HepG2 (cell line): ENCODE results near the gene OPN3. TPM values are rescaled to one million over a fixed set of nuclear protein-coding genes. Genes with fewer than 3 reads are reported as not detected.

Experiments used
- ATM ChIP-seq: fragments of 450-650 bp; IDR thresholded peaks from 2 replicates; pipeline ENCODE4 v1.7.1; 2017; ENCODE audit warnings: mild to moderate bottlenecking, borderline replicate concordance
- BRD4 ChIP-seq: sonication (generic); formaldehyde crosslinking; IDR thresholded peaks from 2 replicates; pipeline ENCODE4 v1.4.0; 2020; ENCODE audit warnings: missing genetic modification reagents
- GLI4 ChIP-seq: sonication (generic); formaldehyde crosslinking; IDR thresholded peaks from 2 replicates; pipeline ENCODE4 v1.5.1; 2020; ENCODE audit warnings: missing genetic modification reagents, mild to moderate bottlenecking, moderate library complexity, borderline replicate concordance
- MEIS2 ChIP-seq: sonication (generic); formaldehyde crosslinking; IDR thresholded peaks from 2 replicates; pipeline ENCODE4 v1.9.0; 2021; ENCODE audit warnings: mild to moderate bottlenecking, missing genetic modification reagents
- NCOA2 ChIP-seq: sonication (generic); formaldehyde crosslinking; IDR thresholded peaks from 2 replicates; pipeline ENCODE4 v1.8.0; 2022; ENCODE audit warnings: inconsistent platforms
- PRMT3 ChIP-seq: sonication (generic); formaldehyde crosslinking; IDR thresholded peaks from 2 replicates; pipeline ENCODE4 v1.8.1; 2022; ENCODE audit warnings: low read depth, mild to moderate bottlenecking, moderate library complexity, missing genetic modification reagents, borderline replicate concordance
- RARG ChIP-seq: sonication (generic); formaldehyde crosslinking; IDR thresholded peaks from 2 replicates; pipeline ENCODE4 v1.4.0; 2020; ENCODE audit warnings: low read depth, mild to moderate bottlenecking, missing genetic modification reagents
- RFXAP ChIP-seq: sonication (generic); formaldehyde crosslinking; IDR thresholded peaks from 2 replicates; pipeline ENCODE4 v1.4.0; 2020; ENCODE audit warnings: missing genetic modification reagents, borderline replicate concordance
- ZEB1 ChIP-seq: IDR thresholded peaks from 2 replicates; pipeline ENCODE4 v1.6.1; 2012; ENCODE audit warnings: mild to moderate bottlenecking, low read depth, inconsistent platforms; ENCODE audit not compliant: insufficient replicate concordance
- ZNF10 ChIP-seq: sonication (generic); formaldehyde crosslinking; IDR thresholded peaks from 2 replicates; pipeline ENCODE4 v1.4.0; 2020; ENCODE audit warnings: mild to moderate bottlenecking, low read depth, missing genetic modification reagents, borderline replicate concordance
- ZNF460 ChIP-seq: sonication (generic); formaldehyde crosslinking; IDR thresholded peaks from 2 replicates; pipeline ENCODE4 v1.5.1; 2020; ENCODE audit warnings: missing genetic modification reagents, mild to moderate bottlenecking, borderline replicate concordance
- ZNF570 ChIP-seq: sonication (generic); formaldehyde crosslinking; IDR thresholded peaks from 2 replicates; pipeline ENCODE4 v1.4.0; 2020; ENCODE audit warnings: mild to moderate bottlenecking, missing genetic modification reagents, borderline replicate concordance
- ZNF788 ChIP-seq: sonication (generic); formaldehyde crosslinking; IDR thresholded peaks from 2 replicates; pipeline ENCODE4 v1.5.0; 2020; ENCODE audit warnings: mild to moderate bottlenecking, missing genetic modification reagents, borderline replicate concordance
- ZSCAN31 ChIP-seq: sonication (generic); formaldehyde crosslinking; IDR thresholded peaks from 2 replicates; pipeline ENCODE4 v1.5.0; 2020; ENCODE audit warnings: low read depth, mild to moderate bottlenecking, missing genetic modification reagents
- polyA plus RNA-seq, 8 experiments: library from polyadenylated mRNA; depleted of rRNA in 3 of 8; stranded (reverse) in 7 of 8; unstranded in 1 of 8; fragments of >200 nt; fragmentation: Illumina TruSeq in 4 of 8; extraction: Trizol in 4 of 8; gene quantifications; 2 replicates each; pipeline versions ENCODE4 v1.2.1 to v1.2.3, GENCODE V29; 2011 to 2016; ENCODE audit warnings: low read depth in 4 of 8, missing spikeins in 1 of 8, mixed read lengths in 1 of 8; ENCODE audit not compliant: insufficient read depth in 1 of 8
- total RNA-seq, 5 experiments: library from RNA; depleted of rRNA; stranded (reverse); fragments of >200 nt; fragmentation: Illumina TruSeq; extraction: Trizol; gene quantifications; 2 replicates each; pipeline ENCODE4 v1.2.3, GENCODE V29; 2016; ENCODE audit warnings: low read depth in 1 of 5
- TF ChIP-seq, protein P1 (sequence below): IDR thresholded peaks from 2 replicates; pipeline ENCODE4 v1.6.1; 2016; ENCODE audit warnings: control low read depth
- TF ChIP-seq, protein P2 (sequence below): sonication (generic); formaldehyde crosslinking; IDR thresholded peaks from 2 replicates; pipeline ENCODE4 v1.4.0; 2020; ENCODE audit warnings: mild to moderate bottlenecking, missing genetic modification reagents
- TF ChIP-seq, protein P3 (sequence below): IDR thresholded peaks from 2 replicates; pipeline ENCODE4 v1.6.1; 2016; ENCODE audit warnings: missing biosample characterization, missing genetic modification reagents, low read depth
- TF ChIP-seq, protein P4 (sequence below): sonication (generic); formaldehyde crosslinking; IDR thresholded peaks from 2 replicates; pipeline ENCODE4 v1.4.0; 2020; ENCODE audit warnings: missing genetic modification reagents

OPN3 gene
- total and polyA plus RNA-seq, 2 of the 13 experiments (the other 11 are each of a cell fraction or from before 2014, with no cell fraction given), result 17.4 to 23.0 TPM

DNA sequence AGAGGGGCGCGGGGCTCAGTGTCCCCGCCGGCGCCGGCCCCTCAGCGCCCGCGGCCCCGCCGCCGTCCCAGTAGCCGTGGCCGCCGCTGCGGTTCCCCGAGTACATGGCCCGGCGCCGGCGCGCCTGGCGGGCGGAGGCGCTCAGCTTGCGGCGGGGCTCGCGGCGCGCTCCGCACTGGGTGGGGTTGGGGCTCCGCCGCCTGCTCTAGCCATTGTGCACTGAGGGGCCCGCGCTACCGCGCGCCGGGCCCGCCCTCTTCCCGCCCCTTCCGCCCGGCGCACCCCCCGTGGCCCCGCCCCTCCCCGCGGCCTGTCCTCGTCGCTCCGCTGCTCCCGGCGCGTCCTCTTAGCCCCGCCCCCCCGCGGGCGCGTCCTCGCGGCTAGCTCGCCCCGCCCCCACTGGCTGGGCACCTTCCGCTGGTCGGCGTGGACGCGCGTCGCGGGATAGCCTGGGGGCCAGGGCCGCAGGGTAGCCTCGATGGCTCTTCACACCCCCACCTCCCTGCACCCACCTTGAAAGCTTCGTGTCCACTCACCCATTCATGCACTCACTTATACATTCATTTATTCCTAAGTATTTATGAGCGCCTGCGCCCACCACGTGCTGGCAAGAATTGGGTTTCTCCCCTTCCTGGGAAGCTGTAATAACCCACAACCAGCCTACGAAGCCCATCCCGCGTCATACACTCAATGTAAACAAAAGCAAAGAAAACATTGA, at the start of gene OPN3, which contains the start of gene CHML (continued):
- TF ChIP-seq ZNF10 (CRISPR knock-in tag) (no peak), BRD4 (CRISPR knock-in tag) (0 out of 2 replicates have a peak, but pooled peaks have one; percentile 20), MEIS2 (no peak; the same call in 1 of the 2 replicates), ATM (no peak), ZEB1 (no peak), ZNF460 (CRISPR knock-in tag) (no peak; the same call in 1 of the 2 replicates), RARG (CRISPR knock-in tag) (no peak), ZNF788 (CRISPR knock-in tag) (peak; percentile 76), PRMT3 (no peak), ZSCAN31 (CRISPR knock-in tag) (0 out of 2 replicates have a peak, but pooled peaks have one; percentile 24), RFXAP (CRISPR knock-in tag) (peak; percentile 43; the same call in 1 of the 2 replicates), NCOA2 (CRISPR knock-in tag) (no peak; the same call in 1 of the 2 replicates), GLI4 (no peak), ZNF570 (no peak)
- TF ChIP-seq, protein P1, sequence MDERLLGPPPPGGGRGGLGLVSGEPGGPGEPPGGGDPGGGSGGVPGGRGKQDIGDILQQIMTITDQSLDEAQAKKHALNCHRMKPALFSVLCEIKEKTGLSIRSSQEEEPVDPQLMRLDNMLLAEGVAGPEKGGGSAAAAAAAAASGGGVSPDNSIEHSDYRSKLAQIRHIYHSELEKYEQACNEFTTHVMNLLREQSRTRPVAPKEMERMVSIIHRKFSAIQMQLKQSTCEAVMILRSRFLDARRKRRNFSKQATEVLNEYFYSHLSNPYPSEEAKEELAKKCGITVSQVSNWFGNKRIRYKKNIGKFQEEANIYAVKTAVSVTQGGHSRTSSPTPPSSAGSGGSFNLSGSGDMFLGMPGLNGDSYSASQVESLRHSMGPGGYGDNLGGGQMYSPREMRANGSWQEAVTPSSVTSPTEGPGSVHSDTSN, result no peak
- TF ChIP-seq, protein P2, sequence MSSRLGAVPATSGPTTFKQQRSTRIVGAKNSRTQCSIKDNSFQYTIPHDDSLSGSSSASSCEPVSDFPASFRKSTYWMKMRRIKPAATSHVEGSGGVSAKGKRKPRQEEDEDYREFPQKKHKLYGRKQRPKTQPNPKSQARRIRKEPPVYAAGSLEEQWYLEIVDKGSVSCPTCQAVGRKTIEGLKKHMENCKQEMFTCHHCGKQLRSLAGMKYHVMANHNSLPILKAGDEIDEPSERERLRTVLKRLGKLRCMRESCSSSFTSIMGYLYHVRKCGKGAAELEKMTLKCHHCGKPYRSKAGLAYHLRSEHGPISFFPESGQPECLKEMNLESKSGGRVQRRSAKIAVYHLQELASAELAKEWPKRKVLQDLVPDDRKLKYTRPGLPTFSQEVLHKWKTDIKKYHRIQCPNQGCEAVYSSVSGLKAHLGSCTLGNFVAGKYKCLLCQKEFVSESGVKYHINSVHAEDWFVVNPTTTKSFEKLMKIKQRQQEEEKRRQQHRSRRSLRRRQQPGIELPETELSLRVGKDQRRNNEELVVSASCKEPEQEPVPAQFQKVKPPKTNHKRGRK (CRISPR knock-in tag), result no peak
- TF ChIP-seq, protein P3, sequence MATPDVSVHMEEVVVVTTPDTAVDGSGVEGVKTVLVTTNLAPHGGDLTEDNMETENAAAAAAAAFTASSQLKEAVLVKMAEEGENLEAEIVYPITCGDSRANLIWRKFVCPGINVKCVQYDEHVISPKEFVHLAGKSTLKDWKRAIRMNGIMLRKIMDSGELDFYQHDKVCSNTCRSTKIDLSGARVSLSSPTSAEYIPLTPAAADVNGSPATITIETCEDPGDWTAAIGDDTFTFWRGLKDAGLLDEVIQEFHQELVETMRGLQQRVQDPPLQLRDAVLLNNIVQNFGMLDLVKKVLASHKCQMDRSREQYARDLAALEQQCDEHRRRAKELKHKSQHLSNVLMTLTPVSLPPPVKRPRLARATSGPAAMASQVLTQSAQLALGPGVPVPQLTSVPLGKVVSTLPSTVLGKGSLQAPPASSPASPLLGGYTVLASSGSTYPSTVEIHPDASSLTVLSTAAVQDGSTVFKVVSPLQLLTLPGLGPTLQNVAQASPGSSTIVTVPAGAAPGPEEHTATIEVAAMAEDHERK (CRISPR knock-in tag), result 0 out of 2 replicates have a peak, but pooled peaks have one; percentile 43
- TF ChIP-seq, protein P4, sequence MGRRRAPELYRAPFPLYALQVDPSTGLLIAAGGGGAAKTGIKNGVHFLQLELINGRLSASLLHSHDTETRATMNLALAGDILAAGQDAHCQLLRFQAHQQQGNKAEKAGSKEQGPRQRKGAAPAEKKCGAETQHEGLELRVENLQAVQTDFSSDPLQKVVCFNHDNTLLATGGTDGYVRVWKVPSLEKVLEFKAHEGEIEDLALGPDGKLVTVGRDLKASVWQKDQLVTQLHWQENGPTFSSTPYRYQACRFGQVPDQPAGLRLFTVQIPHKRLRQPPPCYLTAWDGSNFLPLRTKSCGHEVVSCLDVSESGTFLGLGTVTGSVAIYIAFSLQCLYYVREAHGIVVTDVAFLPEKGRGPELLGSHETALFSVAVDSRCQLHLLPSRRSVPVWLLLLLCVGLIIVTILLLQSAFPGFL (CRISPR knock-in tag), result no peak
